Astrocyte of the cerebellum (primary cell): ENCODE data around the gene ADGRD1.

Experiments
- DNase-seq: peaks from one replicate; pipeline ENCODE4 v3.0.0-alpha.2; 2011; ENCODE audit warnings: low read depth
- H3K4me3 ChIP-seq: 2 replicates; pipeline ENCODE4 v1.5.1; 2011; ENCODE audit warnings: mild to moderate bottlenecking, low read depth, low read length, moderate library complexity
- in situ Hi-C: cut with HindIII; loops from 2 replicates; pipeline ENCODE4 v1.10.0; 2017; ENCODE audit warnings: low sequenced_read_pairs
- TF ChIP-seq, protein P1 (sequence below): IDR thresholded peaks from 2 replicates; pipeline ENCODE4 v1.5.1; 2012; ENCODE audit warnings: low read length, low read depth, moderate library complexity, mild to moderate bottlenecking; ENCODE audit errors: missing control alignments

The ADGRD1 gene

DNA sequence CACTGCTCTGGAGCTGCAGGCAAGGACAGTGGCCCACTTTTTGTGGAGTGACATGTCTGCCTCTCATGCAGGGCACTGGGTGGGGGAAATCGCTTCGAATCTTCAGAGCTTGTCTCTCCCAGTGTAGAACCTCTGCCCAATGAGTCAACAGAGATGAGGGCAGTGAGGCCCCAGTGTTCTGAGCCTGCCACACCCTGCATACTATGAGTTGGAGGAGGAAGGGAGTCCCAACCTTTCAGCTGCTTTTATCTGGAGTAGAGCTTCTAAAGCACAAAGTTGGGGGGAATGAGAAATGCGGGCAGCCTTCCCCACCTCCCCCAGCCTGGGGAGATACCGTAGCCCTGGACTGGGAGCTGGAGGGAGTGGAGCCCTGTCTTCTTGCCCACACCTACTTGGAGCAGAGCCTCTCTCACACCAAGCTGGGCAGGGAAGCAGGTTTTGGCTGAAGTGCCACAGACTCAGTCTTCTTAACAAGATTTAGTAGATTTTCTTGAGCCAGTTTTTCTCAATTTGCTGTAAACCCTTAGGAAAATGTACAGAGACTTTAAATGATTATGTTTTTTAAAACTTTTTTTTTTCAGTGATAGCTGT is 159.1 kb downstream of the ADGRD1 start:
- no peak overlapping the region for H3K4me3 ChIP-seq
- TF ChIP-seq, protein P1, sequence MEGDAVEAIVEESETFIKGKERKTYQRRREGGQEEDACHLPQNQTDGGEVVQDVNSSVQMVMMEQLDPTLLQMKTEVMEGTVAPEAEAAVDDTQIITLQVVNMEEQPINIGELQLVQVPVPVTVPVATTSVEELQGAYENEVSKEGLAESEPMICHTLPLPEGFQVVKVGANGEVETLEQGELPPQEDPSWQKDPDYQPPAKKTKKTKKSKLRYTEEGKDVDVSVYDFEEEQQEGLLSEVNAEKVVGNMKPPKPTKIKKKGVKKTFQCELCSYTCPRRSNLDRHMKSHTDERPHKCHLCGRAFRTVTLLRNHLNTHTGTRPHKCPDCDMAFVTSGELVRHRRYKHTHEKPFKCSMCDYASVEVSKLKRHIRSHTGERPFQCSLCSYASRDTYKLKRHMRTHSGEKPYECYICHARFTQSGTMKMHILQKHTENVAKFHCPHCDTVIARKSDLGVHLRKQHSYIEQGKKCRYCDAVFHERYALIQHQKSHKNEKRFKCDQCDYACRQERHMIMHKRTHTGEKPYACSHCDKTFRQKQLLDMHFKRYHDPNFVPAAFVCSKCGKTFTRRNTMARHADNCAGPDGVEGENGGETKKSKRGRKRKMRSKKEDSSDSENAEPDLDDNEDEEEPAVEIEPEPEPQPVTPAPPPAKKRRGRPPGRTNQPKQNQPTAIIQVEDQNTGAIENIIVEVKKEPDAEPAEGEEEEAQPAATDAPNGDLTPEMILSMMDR, result no peak
- in situ Hi-C loops, result no loop called here
- DNase-seq, result no peak

DNA sequence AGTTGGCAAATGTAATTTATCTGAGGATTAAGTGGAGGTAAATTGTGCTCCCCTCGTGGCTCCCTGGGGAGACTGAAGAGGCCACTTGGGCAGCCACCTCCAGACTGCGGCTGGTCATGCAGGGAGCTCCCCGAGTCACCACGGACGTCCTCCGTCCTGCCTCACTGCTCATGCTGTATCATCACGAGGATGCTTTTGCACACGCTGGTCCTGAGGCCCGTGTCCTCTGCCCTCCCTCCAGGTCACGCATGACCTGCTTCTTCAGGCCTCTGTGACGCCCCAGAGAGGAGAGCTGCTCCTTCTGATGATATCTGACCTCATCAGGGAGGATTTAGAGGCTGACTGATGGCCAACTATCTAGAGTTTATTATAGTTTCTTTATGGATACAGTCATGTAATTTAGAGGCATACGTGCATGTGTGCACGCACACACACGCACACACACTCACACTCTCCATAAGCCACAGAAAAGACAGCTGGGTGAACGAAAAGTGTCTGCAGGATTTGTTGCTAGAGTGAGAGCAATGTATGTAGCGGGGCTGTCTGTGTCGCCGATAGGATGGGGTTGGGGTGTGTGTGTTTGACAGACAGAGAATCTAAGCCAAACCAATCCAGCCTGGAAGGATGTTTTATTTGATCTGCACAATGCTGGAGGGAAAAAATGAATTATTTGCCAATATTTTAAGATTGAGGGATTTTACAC is 160.0 kb downstream of the ADGRD1 start:
- no peak overlapping the region for H3K4me3 ChIP-seq
- in situ Hi-C loops, result no loop called here
- DNase-seq, result no peak
- TF ChIP-seq, protein P1, result no peak

DNA sequence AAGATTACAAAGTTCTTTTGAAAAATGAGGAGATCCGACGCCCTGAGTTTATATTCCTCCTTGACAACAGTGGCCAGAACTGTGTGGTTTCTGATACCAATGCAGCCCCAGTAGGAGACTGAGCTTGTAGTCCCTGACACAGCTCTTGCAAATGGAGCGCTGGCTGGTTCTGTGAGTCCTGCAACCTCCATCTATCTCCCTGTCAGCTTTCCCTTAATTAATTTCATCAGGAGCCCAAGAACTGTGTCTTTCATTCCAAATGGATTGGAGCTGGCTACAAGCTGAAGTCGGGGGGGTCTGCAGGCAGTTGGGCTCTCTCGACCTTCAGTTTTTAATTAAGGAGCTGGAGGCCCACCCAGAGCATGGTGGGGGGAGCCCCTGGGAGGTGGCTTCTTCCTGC is 160.6 kb downstream of the ADGRD1 start:
- TF ChIP-seq, protein P1, result no peak
- in situ Hi-C loops, result no loop called here
- no peak for DNase-seq
- H3K4me3 ChIP-seq, result no peak overlapping the region

DNA sequence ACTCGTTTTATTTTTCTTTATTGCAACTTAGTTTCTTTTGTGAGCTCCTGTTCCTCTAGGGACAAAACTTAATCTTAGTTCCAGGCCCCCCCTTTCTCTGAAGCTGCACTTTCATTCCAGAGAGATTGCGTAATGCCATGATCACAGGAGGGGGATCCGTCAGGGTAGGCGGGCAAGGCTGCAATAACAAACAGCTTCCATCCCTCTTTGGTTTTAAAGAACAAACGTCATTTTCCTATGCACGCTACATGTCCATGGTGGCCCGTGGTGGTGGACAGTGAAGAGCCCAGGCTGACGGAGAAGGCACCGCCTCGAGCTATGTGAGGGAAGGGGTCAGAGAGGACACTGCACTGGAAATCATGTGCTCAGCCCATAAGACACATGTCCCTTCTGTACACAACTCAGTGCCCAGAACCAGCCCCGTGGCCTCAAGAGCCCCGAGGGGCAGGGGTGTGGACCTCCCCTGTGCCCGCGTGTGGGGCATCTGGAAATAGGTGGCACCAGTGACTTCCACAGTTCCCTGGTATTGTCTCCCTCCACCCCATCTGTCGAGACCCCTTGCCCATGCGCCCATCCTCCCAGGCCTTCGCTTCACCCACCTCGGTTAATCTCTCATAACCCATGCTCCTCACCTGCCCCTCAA is 161.4 kb downstream of the ADGRD1 start:
- TF ChIP-seq, protein P1, result no peak
- no peak overlapping the region for H3K4me3 ChIP-seq
- DNase-seq, result no peak
- in situ Hi-C loops, result no loop called here

DNA sequence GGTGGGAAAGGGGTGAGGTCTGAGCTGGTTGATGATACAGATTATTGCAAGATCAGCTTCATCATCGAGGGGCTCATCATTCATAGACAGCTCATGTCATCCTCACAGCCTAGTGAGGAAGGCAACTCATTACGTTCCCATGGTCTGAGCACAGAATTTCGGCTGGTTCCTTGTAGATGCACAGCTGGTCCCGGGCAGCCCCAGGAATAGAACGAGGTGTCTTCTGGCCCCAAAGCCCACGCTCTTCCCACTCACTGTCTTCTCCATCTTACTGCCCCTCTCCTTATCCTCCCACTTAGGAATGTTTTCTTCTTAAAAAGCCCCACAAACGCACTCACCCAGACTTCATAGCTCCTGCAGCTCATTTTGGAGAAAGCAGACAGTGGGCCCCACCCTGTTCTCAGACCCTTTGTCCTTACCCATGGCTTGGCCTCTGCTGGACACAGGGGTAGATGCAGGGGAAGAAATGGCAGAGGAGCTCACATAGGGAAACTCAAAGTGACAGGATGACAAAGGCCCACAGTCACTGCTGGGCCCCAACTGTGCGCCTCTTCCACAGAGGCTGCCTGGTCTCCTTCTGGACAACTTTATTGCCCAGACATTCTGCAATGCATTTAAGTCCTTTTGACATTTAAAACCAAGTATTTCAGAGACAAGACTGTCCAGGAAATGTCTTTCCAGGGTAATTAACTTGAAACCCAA is 162.2 kb downstream of the ADGRD1 start:
- TF ChIP-seq, protein P1, result no peak
- DNase-seq, result no peak
- H3K4me3 ChIP-seq, result no peak overlapping the region
- in situ Hi-C loops, result no loop called here

DNA sequence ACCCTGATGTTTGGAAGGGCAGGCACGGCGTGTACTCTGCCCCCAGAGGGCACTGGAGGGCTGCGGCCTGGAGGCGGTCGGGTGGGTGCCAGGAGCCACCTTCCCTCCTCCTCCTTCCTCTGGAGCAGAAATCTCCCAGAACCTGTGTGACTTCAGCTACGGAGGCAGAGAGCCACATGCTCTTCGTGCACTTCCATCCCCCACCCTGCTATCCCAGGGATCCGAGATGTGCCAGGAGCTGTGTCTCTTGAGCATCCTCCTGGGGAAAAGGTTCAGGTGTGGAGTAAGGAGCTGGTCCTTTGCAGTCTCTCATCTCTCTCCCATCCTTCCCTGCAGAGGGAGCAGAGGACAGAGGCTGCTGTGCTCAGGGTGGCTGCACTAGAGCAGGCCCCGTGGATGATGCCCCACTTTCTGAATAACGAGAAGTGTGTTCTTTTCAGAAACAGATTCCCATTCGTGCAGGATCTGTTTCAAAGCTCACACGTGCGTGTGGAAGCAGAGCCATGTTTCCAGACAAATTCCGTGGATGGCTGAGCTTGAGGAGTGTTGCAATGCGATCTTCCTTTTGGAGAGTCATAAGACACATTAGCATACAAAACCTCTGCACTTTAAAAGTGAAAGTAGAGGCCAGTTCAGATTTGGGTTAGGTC is 162.9 kb downstream of the ADGRD1 start:
- no peak overlapping the region for H3K4me3 ChIP-seq
- no peak for DNase-seq
- in situ Hi-C loops, result no loop called here
- TF ChIP-seq, protein P1, result peak; percentile 24
